Gastrocnemius medialis (tissue), 4 donors: ENCODE measurements around the gene ERC1.

Experiments used
- POLR2A ChIP-seq, 2 donors: fragments of 450-650 bp; IDR thresholded peaks; one replicate each; pipeline ENCODE4 v1.6.1; 2017; ENCODE audit warnings: antibody characterized with exemption in 2 of 2, mild to moderate bottlenecking in 2 of 2, moderate library complexity in 2 of 2
- TF ChIP-seq, protein P1 (sequence below), 5 experiments: fragments of 450-650 bp in 3 of 5; fragments of 200-600 bp in 2 of 5; sonication (generic) in 2 of 5; IDR thresholded peaks in 4 of 5; conservative IDR thresholded peaks in 1 of 5; 1 replicate in 4 of 5; 2 replicates in 1 of 5; pipeline ENCODE4 v1.5.1; 2016 to 2019; ENCODE audit warnings: antibody characterized with exemption in 5 of 5, mild to moderate bottlenecking in 3 of 5, moderate library complexity in 3 of 5

DNA sequence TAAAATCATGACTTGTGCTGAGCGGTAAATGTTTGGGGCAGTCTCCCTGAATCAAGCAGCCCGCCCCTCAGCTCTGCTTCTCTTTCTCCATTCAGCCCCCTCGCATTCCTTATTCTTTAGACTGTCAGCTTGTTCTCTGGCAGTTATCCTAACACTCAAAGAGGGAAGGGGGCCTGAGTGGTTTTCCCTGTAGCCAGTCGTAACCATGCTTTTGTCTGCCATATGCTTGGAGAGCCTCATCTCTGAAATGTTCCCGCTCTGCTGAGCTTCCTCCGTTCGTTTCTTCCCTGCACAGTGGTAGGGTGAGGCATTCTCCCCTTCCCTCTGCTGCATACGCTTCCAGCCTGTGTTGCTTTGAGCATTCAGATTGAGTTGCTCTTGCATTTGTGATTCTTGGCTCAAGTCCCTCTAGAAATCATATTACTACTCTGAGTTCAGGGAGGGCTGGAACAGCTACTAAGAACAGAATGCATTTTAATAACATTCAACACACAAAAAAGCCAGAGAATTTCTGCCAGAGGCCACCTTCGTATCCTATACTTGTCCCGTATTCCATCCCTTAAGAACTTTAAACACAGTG, 483.6 kb downstream of the ERC1 start:
- TF ChIP-seq, protein P1, sequence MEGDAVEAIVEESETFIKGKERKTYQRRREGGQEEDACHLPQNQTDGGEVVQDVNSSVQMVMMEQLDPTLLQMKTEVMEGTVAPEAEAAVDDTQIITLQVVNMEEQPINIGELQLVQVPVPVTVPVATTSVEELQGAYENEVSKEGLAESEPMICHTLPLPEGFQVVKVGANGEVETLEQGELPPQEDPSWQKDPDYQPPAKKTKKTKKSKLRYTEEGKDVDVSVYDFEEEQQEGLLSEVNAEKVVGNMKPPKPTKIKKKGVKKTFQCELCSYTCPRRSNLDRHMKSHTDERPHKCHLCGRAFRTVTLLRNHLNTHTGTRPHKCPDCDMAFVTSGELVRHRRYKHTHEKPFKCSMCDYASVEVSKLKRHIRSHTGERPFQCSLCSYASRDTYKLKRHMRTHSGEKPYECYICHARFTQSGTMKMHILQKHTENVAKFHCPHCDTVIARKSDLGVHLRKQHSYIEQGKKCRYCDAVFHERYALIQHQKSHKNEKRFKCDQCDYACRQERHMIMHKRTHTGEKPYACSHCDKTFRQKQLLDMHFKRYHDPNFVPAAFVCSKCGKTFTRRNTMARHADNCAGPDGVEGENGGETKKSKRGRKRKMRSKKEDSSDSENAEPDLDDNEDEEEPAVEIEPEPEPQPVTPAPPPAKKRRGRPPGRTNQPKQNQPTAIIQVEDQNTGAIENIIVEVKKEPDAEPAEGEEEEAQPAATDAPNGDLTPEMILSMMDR (IDR thresholded peaks at IDR 0.05 in 4 of 5, conservative IDR thresholded peaks at IDR 0.05 in 1 of 5) = no peak
- TF ChIP-seq POLR2A (IDR thresholded peaks at IDR 0.05) = no peak
